PFSK-1 (cell line): ENCODE results near the gene ELK3.

ENCODE experiments used
- FOXP2 ChIP-seq: optimal IDR thresholded peaks from 2 replicates; pipeline ENCODE3; 2011; ENCODE audit warnings: borderline replicate concordance, control low read depth, inconsistent platforms; ENCODE audit not compliant: insufficient read depth; ENCODE audit errors: extremely low read length, extremely low read depth
- POLR2AphosphoS5 ChIP-seq: IDR thresholded peaks from 2 replicates; pipeline ENCODE4 v1.6.1; 2012; ENCODE audit warnings: low read depth, mild to moderate bottlenecking, control low read depth, low read length, moderate library complexity
- REST ChIP-seq, 2 experiments: IDR thresholded peaks; 2 replicates each; pipeline versions ENCODE4 v1.6.1 to v1.8.0; 2011 to 2012; ENCODE audit warnings: low read depth in 2 of 2, low read length in 2 of 2, control low read depth in 1 of 2, inconsistent platforms in 1 of 2, mild to moderate bottlenecking in 1 of 2, moderate library complexity in 1 of 2; ENCODE audit not compliant: insufficient read depth in 1 of 2
- SIN3A ChIP-seq: IDR thresholded peaks from 2 replicates; pipeline ENCODE4 v1.6.1; 2012; ENCODE audit warnings: mild to moderate bottlenecking, low read length, moderate library complexity, borderline replicate concordance; ENCODE audit not compliant: insufficient read depth
- TAF1 ChIP-seq: IDR thresholded peaks from 2 replicates; pipeline ENCODE4 v1.6.1; 2012; ENCODE audit warnings: low read length, control low read depth, borderline replicate concordance; ENCODE audit not compliant: insufficient read depth

Gene ELK3

DNA sequence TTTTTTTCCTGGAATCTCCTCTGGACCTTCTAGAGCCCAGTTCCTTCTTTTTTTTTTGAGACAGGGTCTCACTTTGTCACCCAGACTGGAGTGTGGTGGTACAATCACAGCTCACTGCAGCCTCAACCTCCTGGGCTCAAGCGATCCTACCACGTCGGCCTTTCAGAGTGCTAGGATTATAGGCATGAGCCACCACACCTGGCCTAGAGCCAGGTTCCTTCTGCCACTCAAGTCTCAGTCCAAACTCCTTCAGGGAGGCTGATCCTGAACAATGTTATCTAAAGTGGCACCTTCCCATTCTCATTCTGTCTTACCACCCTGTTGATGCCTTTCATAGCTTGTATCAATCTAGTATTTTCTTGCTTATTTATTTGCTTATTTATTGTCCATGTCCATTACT lies 22.3 kb upstream of the ELK3 start:
- TF ChIP-seq SIN3A: no peak

DNA sequence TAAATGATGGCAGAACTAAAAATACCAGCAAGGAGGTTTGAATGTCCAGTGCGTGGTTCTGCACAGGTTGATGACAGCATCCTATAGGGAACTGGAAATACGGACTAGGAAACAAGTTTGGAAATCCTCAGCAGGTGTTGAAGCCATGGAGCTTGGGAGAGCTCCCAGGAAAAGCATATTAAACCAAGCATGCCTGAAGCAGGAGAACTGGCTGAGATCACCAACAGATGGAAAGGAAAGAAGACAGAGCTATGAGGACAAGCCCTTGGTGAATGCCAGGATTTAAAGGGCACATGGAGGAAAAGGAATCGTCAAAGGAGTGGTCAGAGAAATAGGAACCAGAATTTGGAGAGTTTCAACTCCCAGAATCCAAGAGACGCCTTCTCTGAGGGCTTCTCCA lies 21.2 kb upstream of the ELK3 start:
- no peak for TF ChIP-seq REST (IDR thresholded peaks at IDR 0.05; ENCODE audit: insufficient read depth in 1 of 2, low read depth in 2 of 2, low read length in 2 of 2)
- no peak for TF ChIP-seq FOXP2
- no peak for TF ChIP-seq POLR2AphosphoS5
- no peak for TF ChIP-seq TAF1
- no peak for TF ChIP-seq SIN3A

DNA sequence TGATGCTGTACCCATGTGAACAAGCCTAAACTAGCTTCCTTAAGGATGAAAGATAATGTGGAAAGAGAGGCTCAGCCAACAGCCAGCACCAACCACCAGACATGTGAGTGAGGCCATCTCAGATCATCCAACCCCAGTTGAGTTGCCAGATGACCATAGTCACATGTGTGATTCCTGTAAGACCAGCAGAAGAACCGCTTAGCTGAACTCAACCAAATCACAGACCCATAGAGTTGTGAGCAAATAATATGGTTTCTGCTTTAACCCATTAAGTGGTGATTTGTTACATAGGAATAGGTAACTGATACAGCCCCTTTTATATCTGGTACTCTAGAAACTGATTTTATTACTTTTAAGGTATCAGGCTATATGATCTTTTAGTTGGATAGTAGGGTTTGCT lies 17.6 kb upstream of the ELK3 start:
- TF ChIP-seq REST (IDR thresholded peaks at IDR 0.05; ENCODE audit: insufficient read depth in 1 of 2, low read depth in 2 of 2, low read length in 2 of 2): no peak
- no peak for TF ChIP-seq SIN3A
- TF ChIP-seq FOXP2: no peak
- no peak for TF ChIP-seq TAF1
- no peak for TF ChIP-seq POLR2AphosphoS5

DNA sequence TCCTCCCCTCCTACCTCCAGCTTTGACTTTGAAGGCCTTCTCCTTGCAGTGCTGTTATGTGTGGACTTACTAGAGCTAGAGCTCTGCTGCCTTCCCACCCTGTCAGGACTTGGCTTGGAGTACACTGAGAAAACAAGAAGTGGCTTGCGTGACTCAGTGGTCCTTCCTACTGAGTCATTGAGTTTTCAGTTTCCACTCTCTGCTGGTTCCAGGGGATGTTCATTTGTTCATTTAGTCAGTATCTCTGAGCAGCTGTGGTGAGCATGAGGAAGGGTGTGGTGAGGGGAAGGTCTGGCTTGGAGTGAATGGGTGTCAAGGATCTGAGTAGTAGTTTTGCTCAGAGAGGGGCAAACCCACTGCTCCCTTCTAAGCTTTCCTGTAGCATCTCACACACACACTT lies 17.2 kb upstream of the ELK3 start:
- TF ChIP-seq FOXP2 (no peak), REST (IDR thresholded peaks at IDR 0.05; ENCODE audit: insufficient read depth in 1 of 2, low read depth in 2 of 2, low read length in 2 of 2) (no peak), TAF1 (no peak), POLR2AphosphoS5 (no peak), SIN3A (no peak)

- TF ChIP-seq SIN3A: no peak
- TF ChIP-seq FOXP2: no peak
- no peak for TF ChIP-seq POLR2AphosphoS5
- no peak for TF ChIP-seq TAF1
- TF ChIP-seq REST (IDR thresholded peaks at IDR 0.05; ENCODE audit: insufficient read depth in 1 of 2, low read depth in 2 of 2, low read length in 2 of 2): no peak
Measured at GRCh38 chr12:96183734-96184370, 10.3 kb upstream of the ELK3 start.
